HG03571 (cell line): ENCODE data around the gene UBN2.

Experiments used
- ATAC-seq: cut with Tn5 transposase; IDR thresholded peaks from one replicate; pipeline ENCODE4 v1.9.1; 2021; ENCODE audit not compliant: unreplicated experiment

Gene UBN2

GRCh38 chr7:139231513-139232376 lies 708 bp downstream of the UBN2 start:
- peak; percentile 35 for ATAC-seq

GRCh38 chr7:139232377-139232717 lies 1.3 kb downstream of the UBN2 start:
- ATAC-seq = no peak

- ATAC-seq = no peak
Measured at GRCh38 chr7:139232904-139233303, 1.9 kb downstream of the UBN2 start.

GRCh38 chr7:139241258-139241657 lies 10.2 kb downstream of the UBN2 start:
- no peak for ATAC-seq

- ATAC-seq = no peak
Measured at GRCh38 chr7:139242741-139243281, 11.8 kb downstream of the UBN2 start.

- no peak for ATAC-seq
Measured at GRCh38 chr7:139245401-139245800, 14.4 kb downstream of the UBN2 start.

- ATAC-seq = no peak
Measured at GRCh38 chr7:139246494-139246893, 15.5 kb downstream of the UBN2 start.

GRCh38 chr7:139246905-139247304 lies 15.9 kb downstream of the UBN2 start:
- ATAC-seq = no peak

- ATAC-seq = no peak
Measured at GRCh38 chr7:139249179-139249810, 18.3 kb downstream of the UBN2 start.

GRCh38 chr7:139252451-139252850 lies 21.4 kb downstream of the UBN2 start:
- no peak for ATAC-seq

- no peak for ATAC-seq
Measured at GRCh38 chr7:139254281-139254680, 23.2 kb downstream of the UBN2 start.

GRCh38 chr7:139254728-139255127 lies 23.7 kb downstream of the UBN2 start:
- no peak for ATAC-seq

GRCh38 chr7:139255290-139255689 lies 24.3 kb downstream of the UBN2 start:
- no peak for ATAC-seq

- no peak for ATAC-seq
Measured at GRCh38 chr7:139259142-139259541, 28.1 kb downstream of the UBN2 start.

GRCh38 chr7:139264220-139264619 lies 33.2 kb downstream of the UBN2 start:
- ATAC-seq = no peak

- no peak for ATAC-seq
Measured at GRCh38 chr7:139265673-139266072, 34.6 kb downstream of the UBN2 start.

GRCh38 chr7:139271718-139272628 lies 40.9 kb downstream of the UBN2 start:
- no peak for ATAC-seq

GRCh38 chr7:139284252-139284896 lies 53.3 kb downstream of the UBN2 start:
- no peak for ATAC-seq

GRCh38 chr7:139286144-139286543 lies 55.1 kb downstream of the UBN2 start:
- ATAC-seq = no peak

- no peak for ATAC-seq
Measured at GRCh38 chr7:139292821-139293220, 61.8 kb downstream of the UBN2 start.

GRCh38 chr7:139293534-139293933 lies 62.5 kb downstream of the UBN2 start:
- ATAC-seq = no peak
